HT1080 (cell line): ENCODE results near the gene MEIOC. TPM values are rescaled to one million over a fixed set of nuclear protein-coding genes. Genes with fewer than 3 reads are reported as not detected.
A peak's percentile ranks its signal among the peaks of the same experiment; 100 is the strongest.
"Not testable (repeated sequence)": the region's sequence is repeated elsewhere in the genome, so short reads cannot be mapped to it uniquely, and the experiment has no call there.

Experiments used
- DNase-seq: peaks from one replicate; pipeline ENCODE4 v3.0.0-alpha.2; 2015; ENCODE audit warnings: low read depth
- polyA plus RNA-seq, 2 experiments: library from polyadenylated mRNA; depleted of rRNA; stranded (reverse); fragments of >200 nt; gene quantifications; 2 replicates each; pipeline ENCODE4 v1.2.3, GENCODE V29; 2015
- total RNA-seq: library from RNA; depleted of rRNA; stranded (reverse); fragments of >200 nt; shearing (Covaris generic); gene quantifications from 2 replicates; pipeline ENCODE4 v1.2.3, GENCODE V29; 2014; rRNA removed

Gene MEIOC
- total RNA-seq = 0.02 and 0.03 TPM in 2 replicates
- polyA plus RNA-seq (2015; cell fraction: cytosol; rRNA removed) = 1.6 and 2.4 TPM in 2 replicates
- 0.92 and 1.6 TPM in 2 replicates for polyA plus RNA-seq (2015; cell fraction: nucleus; rRNA removed)

DNA sequence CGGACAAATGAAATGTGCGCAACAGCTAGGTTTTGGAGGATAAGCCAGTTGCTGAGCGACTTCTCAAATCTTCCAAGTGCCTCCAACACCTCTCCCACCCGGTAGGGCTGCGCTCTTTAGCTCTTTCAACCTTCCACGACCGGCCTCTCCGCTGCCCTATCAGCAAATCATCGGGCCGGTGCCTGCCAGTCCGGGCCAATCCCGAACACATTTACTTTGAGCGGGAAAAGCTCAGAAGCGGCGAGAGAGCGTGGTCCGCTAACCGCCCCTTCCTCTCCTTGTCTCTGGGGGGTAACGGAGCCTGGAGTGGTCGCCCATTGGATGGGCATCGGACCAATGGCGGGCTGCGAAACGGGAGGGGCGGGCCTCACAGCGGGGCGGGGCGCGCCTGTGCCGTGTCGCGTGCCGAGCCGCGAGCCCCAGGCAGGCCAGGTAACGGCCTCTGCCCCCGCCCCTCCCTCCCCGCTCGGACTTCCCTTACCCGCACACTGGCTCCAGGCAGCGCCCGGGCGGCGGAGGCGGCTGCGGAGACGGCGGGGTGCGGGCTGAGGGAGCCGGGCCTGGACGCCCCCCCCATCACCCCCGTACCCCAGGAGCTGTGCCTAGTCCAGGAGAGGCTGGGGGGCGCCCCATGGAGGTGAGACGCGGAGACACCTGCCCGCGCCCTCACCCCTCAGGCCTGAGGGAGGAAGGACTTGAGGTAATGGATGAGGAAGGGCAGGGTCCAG, at the start of gene MEIOC:
Gene MEIOC, plus strand, starts transcription at position 486 of the 728 bp plus-strand sequence. Its CDS starts 146 bp downstream, at position 632.
- DNase-seq = no peak

- no peak for DNase-seq
These were observed 49.6 kb upstream of the MEIOC start for GRCh38 chr17:44606658-44607057.

DNA sequence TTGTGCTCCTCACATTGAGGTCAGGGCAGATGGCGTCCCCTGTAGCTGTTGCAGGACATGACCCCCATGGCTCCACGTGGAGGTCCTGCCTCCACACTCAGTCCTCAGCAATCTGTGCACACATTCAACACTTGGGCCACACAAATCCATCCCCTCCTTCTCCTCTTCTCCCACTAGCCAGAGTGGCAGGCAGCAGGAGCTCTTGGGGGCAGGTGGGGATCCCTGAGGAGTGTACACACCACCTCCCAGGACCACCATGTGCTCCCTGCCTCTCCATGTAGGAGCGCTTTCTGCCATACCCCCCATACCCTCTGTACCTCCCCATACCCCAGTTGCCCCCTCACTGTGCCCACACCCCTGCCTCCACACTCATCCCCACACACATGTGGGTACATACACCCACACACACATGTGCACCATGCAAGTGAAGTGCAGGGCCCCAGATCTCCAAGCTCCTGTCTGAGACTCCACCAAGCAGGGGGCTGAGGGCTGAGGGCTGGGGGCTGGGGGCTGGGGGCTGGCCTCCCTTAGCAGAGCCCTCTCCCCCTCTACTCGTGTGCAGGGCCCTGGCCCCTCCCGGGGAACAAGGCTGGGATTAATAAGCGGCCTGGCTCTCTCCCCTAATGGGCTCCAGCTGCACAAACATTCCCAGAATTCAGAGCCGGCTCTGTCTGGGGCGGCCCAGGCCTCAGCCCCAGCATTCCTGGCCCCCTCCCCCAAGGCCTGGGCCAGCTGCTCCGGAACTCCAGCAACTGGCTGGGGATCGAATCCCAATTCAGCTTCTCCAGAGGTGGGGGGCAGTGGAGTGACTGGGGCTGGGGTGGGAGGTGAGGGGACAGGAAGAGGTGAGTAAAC, 48.2 kb upstream of the MEIOC start:
- DNase-seq = no peak

- no peak for DNase-seq
These were observed 47.4 kb upstream of the MEIOC start for GRCh38 chr17:44608727-44609435.

- DNase-seq = no peak
These were observed 45.9 kb upstream of the MEIOC start for GRCh38 chr17:44610331-44610730.

DNA sequence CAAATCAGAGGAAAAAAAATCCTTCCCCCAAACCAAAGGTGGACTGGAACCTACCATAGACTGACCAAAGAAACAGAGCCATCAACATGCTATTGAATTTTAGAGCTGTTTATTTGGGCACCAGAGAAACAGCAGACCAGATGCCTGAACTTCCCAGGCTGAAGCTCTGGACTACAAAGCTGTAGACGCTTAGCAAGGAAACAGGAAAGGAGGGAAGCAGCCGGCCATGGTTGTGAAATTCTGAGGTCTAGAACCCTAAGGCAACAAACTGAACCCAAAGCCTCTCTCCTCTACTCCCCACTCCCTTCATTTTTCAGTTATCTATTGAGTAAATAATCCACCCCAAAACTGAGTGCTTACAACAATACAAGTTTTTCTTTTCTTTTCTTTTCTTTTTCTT, 45.4 kb upstream of the MEIOC start:
- DNase-seq = no peak

DNA sequence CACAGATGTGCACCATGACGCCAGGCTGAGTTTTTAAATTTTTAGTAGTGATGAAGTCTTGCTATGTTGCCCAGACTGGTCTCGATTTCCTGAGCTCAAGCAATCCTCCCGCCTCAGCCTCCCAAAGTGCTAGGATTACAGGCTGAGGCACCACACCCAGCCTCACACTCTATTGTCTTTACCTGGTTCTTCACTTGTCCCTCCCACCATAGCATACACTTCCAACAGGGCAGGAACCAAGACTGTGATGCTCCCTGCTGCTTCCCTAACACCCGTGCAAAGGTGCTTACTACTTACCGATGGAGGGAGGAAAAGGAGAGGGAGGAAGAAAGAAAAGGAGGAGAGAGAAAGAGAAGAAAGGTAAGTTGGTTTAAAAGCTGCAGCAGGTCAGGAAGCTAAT, 41.4 kb upstream of the MEIOC start:
- DNase-seq = no peak

DNA sequence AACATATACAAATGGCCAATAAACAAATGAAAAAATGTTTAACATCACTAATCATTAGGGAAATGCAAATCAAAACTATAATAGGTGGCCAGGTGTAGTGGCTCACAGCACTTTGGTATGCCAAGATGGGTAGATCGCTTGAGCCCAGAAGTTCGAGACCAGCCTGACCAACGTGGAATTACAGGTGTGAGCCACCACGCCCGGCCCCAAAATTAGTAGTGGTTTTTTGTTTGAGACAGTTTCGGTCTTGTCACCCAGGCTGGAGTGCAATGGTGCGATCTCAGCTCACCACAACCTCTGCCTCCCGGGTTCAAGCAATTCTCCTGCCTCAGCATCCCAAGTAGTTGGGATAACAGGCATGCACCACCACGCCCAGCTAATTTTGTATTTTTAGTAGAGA, 37.6 kb upstream of the MEIOC start:
- DNase-seq = not testable (repeated sequence)

GRCh38 chr17:44623070-44623725, 33.1 kb upstream of the MEIOC start:
- DNase-seq = peak; percentile 38

GRCh38 chr17:44627513-44628242, 28.6 kb upstream of the MEIOC start:
- no peak for DNase-seq

DNA sequence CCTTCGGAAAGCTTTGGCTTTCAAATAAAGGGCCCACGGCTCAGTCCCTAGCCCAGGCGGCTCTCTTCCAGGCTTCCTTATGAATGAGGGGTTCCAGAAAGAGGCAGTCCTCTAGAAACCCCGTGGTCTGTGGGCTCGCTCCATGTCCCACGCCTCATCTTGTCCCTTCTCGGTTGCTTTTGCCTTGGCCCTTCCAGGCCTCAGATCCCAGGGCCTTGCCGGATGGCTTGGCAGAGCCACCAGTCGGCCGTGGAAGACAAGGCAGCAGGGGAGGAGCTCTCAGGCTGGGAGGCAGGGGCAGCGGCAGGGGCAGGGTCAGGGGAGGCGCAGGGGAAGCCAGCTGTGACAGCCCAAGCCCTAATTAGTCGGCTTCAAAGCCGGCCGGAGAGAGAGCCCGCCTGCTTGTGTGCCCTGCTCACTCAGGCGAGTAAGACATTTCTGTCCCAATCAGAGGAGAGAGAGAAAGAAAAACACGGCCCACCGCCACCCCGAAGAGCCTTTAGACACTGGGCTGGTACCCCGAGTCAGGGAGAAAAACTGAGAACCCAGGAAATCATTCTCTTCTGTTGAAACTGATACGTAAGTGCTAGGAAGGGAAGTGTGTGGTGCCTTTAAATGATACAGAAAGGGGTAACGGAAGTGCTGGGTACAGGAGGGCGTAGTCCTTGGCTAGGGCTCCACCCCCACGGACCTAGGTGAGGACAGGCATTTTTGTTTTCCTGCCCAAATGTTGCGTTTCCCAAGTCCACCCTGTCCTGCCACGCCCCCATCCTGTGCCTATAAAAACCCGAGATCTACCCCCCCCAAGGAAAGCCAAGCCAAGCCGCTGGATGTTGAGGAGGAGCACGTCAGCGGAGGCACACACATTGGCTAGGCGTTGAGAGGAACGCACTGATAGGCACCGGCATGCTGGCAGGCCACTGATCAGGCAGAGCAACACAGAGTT, 27.8 kb upstream of the MEIOC start:
- DNase-seq = no peak

- no peak for DNase-seq
These were observed 27.0 kb upstream of the MEIOC start for GRCh38 chr17:44629314-44629713.

DNA sequence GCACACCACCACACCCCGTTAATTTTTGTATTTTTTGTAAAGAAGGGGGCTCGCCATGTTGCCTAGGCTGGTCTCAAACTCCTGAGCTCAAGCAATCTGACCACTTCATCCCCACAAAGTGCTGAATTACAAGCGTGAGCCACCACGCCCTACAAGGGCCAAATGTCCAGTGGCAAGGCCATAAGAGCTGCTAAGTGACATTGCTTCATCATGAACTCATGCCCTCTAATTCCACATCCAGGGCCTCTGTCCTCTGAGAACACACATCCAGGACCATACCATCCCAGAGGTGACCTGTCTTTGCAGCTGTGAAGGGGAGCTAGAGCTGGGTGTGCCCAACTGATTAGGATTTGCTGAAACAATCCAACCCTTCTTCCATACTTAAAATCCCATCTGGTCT, 25.6 kb upstream of the MEIOC start:
- DNase-seq = no peak

- no peak for DNase-seq
These were observed 22.3 kb upstream of the MEIOC start for GRCh38 chr17:44633998-44634397.

DNA sequence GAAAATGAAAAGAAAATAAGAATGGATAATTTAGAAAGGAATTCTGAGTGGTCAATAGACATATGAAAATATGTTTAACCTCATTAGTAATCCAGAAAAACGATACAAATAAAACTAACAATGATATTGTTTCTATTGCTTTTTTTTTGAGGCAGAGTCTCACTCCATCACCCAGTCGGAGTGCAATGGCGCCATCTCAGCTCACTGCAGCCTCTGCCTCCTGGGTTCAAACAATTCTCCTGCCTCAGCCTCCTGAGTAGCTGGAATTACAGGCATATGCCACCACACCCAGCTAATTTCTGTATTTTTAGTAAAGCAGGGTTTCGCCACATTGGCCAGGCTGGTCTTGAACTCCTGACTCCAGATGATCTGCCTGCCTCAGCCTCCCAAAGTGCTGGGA, 21.9 kb upstream of the MEIOC start:
- DNase-seq = not testable (repeated sequence)

- DNase-seq = peak; percentile 42
These were observed 19.7 kb upstream of the MEIOC start for GRCh38 chr17:44636562-44636961.

DNA sequence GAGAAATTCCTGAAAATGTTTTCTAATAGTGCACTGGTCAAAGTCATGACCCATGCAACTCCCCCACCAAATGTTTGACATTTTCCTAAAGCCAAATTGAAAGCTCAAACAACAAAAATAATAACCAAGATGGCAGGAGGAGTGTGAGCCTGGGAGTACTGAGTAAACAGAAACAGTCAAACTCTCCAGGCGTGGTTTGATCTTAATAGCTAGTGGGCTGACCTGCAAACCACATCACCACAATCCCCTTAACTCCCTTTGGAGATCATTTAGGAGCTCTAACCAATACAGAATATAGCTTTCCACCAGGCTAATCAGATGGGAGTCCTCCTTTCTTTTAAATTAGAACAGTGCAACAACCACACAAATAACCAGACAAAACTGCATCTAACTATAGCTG, 19.2 kb upstream of the MEIOC start:
- DNase-seq = no peak

- no peak for DNase-seq
These were observed 13.4 kb upstream of the MEIOC start for GRCh38 chr17:44642834-44643233.

DNA sequence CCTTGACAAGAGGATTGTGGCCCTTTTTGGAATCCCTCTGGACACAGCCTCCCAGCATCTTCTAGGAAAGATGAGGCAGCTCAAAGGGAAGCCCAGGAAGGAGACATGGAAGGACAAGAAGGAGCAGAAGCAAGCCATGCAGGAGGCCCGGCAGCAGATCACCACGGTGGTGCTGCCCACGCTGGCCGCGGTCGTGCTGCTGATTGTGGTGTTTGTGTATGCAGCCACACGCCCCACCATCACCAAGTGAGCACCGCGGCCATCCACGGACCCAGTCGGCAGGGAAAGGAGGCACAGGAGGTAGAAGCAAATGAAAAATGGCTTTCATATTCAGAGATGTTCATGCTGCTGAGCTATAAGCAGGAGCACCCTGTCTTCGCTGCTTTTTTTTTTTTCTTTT, 10.9 kb upstream of the MEIOC start:
- DNase-seq = no peak
